AG10803 (cell line): ENCODE data around the gene HSPB1.
A peak's percentile ranks its signal among the peaks of the same experiment; 100 is the strongest.

ENCODE experiments used
- DNase-seq: peaks from one replicate; pipeline ENCODE4 v3.0.0; 2010; ENCODE audit warnings: low read depth
- H3K4me3 ChIP-seq: 2 replicates; pipeline ENCODE4 v1.5.1; 2011; ENCODE audit warnings: mild to moderate bottlenecking, low read length, control low read depth
- TF ChIP-seq, protein P1 (sequence below): conservative IDR thresholded peaks from 2 replicates; pipeline ENCODE4 v1.5.1; 2011; ENCODE audit warnings: mild to moderate bottlenecking, low read length, control low read depth, inconsistent platforms

HSPB1 gene

GRCh38 chr7:76340617-76341131 is 38.2 kb downstream of the HSPB1 start:
- TF ChIP-seq, protein P1, sequence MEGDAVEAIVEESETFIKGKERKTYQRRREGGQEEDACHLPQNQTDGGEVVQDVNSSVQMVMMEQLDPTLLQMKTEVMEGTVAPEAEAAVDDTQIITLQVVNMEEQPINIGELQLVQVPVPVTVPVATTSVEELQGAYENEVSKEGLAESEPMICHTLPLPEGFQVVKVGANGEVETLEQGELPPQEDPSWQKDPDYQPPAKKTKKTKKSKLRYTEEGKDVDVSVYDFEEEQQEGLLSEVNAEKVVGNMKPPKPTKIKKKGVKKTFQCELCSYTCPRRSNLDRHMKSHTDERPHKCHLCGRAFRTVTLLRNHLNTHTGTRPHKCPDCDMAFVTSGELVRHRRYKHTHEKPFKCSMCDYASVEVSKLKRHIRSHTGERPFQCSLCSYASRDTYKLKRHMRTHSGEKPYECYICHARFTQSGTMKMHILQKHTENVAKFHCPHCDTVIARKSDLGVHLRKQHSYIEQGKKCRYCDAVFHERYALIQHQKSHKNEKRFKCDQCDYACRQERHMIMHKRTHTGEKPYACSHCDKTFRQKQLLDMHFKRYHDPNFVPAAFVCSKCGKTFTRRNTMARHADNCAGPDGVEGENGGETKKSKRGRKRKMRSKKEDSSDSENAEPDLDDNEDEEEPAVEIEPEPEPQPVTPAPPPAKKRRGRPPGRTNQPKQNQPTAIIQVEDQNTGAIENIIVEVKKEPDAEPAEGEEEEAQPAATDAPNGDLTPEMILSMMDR: no peak
- peak; percentile 71 for DNase-seq

GRCh38 chr7:76342222-76342621 is 39.7 kb downstream of the HSPB1 start:
- TF ChIP-seq, protein P1: no peak
- H3K4me3 ChIP-seq: no peak overlapping the region
- DNase-seq: no peak

More at GRCh38 chr7:76340617-76341131, 38.2 kb downstream of the HSPB1 start:
- no peak overlapping the region for H3K4me3 ChIP-seq

GRCh38 chr7:76343294-76343930 is 40.9 kb downstream of the HSPB1 start:
- H3K4me3 ChIP-seq: no peak overlapping the region
- TF ChIP-seq, protein P1: no peak
- DNase-seq: no peak

GRCh38 chr7:76343931-76344321 is 41.5 kb downstream of the HSPB1 start:
- DNase-seq: no peak
- H3K4me3 ChIP-seq: no peak overlapping the region
- TF ChIP-seq, protein P1: no peak

DNA sequence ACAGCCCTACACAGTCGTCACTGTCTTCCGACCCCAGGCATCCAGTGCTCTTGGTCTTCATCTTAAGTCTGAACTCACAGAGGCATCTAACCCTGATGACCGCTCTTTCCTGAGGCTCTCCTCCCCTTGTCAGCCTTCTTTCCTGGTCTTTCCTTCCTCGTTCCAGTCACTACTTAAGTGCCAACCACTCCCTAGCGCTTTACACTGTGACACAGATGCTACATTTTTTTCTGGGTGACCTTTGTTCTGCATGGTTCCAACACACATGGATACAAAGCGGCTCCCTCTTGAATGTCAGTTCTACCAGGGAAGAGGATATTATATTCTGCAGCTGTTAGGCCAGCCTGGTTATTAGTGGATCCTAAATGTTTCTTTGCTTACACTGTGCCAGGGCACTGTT is 43.6 kb downstream of the HSPB1 start:
- H3K4me3 ChIP-seq: no peak overlapping the region
- DNase-seq: no peak

GRCh38 chr7:76346778-76347177 is 44.3 kb downstream of the HSPB1 start:
- TF ChIP-seq, protein P1: no peak
- DNase-seq: no peak
- no peak overlapping the region for H3K4me3 ChIP-seq

More for the DNA sequence above, 43.6 kb downstream of the HSPB1 start:
- TF ChIP-seq, protein P1: no peak

GRCh38 chr7:76347710-76348109 is 45.2 kb downstream of the HSPB1 start:
- TF ChIP-seq, protein P1: no peak
- H3K4me3 ChIP-seq: no peak overlapping the region
- no peak for DNase-seq
